ENCODE measurements around the gene NT5DC3. TPM values are rescaled to one million over a fixed set of nuclear protein-coding genes. Genes with fewer than 3 reads are reported as not detected.

Gene NT5DC3
- total and polyA plus RNA-seq, 2 experiments from 2014 or later = 2.8 to 6.3 TPM

GRCh38 chr12:103736572-103736971 is 104.5 kb downstream of the NT5DC3 start:
- Histone ChIP-seq H3K4me3 (no peak overlapping the region), H3K27me3 (no peaks in the 10 kb centered on the region), H3K9me2 (replicated peaks; ENCODE audit: insufficient read depth) (no peaks in the 10 kb centered on the region), H3K36me3 (replicated peaks; ENCODE audit: insufficient read depth, low read depth) (no peaks in the 10 kb centered on the region), H4K20me1 (ENCODE audit: insufficient read depth, poor library complexity, severe bottlenecking) (no peaks in the 10 kb centered on the region), H3K4me1 (ENCODE audit: insufficient read depth) (no peaks in the 10 kb centered on the region), H3K4me2 (no peak overlapping the region), H3K27ac (no peak overlapping the region), H2AFZ (no peak overlapping the region), H3K79me2 (no peaks in the 10 kb centered on the region), H3K9me3 (ENCODE audit: low read depth) (no peaks in the 10 kb centered on the region)
- TF ChIP-seq EZH2 (IDR thresholded peaks at IDR 0.05; ENCODE audit: borderline replicate concordance) = no peak
- TF ChIP-seq, protein P1, sequence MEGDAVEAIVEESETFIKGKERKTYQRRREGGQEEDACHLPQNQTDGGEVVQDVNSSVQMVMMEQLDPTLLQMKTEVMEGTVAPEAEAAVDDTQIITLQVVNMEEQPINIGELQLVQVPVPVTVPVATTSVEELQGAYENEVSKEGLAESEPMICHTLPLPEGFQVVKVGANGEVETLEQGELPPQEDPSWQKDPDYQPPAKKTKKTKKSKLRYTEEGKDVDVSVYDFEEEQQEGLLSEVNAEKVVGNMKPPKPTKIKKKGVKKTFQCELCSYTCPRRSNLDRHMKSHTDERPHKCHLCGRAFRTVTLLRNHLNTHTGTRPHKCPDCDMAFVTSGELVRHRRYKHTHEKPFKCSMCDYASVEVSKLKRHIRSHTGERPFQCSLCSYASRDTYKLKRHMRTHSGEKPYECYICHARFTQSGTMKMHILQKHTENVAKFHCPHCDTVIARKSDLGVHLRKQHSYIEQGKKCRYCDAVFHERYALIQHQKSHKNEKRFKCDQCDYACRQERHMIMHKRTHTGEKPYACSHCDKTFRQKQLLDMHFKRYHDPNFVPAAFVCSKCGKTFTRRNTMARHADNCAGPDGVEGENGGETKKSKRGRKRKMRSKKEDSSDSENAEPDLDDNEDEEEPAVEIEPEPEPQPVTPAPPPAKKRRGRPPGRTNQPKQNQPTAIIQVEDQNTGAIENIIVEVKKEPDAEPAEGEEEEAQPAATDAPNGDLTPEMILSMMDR (IDR thresholded peaks at IDR 0.05; ENCODE audit: poor library complexity) = no peak
- no peak for TF ChIP-seq EZH2phosphoT487 (IDR thresholded peaks at IDR 0.05; ENCODE audit: low read depth, severe bottlenecking, unreplicated experiment)
- no peak for DNase-seq (ENCODE audit: low spot score)
- 96% methylated on average over 1 of the region's 1 CpG for WGBS (ENCODE audit: low lambda C conversion rate, missing lambda C conversion rate)

- 89% methylated on average over 8 of the region's 8 CpGs for WGBS (ENCODE audit: low lambda C conversion rate, missing lambda C conversion rate)
- Histone ChIP-seq H3K9me3 (ENCODE audit: low read depth) (no peaks in the 10 kb centered on the region), H4K20me1 (ENCODE audit: insufficient read depth, poor library complexity, severe bottlenecking) (no peaks in the 10 kb centered on the region), H2AFZ (no peak overlapping the region), H3K36me3 (replicated peaks; ENCODE audit: insufficient read depth, low read depth) (no peaks in the 10 kb centered on the region), H3K79me2 (no peaks in the 10 kb centered on the region), H3K27ac (no peak overlapping the region), H3K4me3 (no peak overlapping the region), H3K27me3 (no peaks in the 10 kb centered on the region), H3K4me1 (ENCODE audit: insufficient read depth) (no peaks in the 10 kb centered on the region), H3K9me2 (replicated peaks; ENCODE audit: insufficient read depth) (no peaks in the 10 kb centered on the region), H3K4me2 (no peak overlapping the region)
- TF ChIP-seq EZH2 (IDR thresholded peaks at IDR 0.05; ENCODE audit: borderline replicate concordance) = no peak
- TF ChIP-seq, protein P1 (IDR thresholded peaks at IDR 0.05; ENCODE audit: poor library complexity) = no peak
- no peak for TF ChIP-seq EZH2phosphoT487 (IDR thresholded peaks at IDR 0.05; ENCODE audit: low read depth, severe bottlenecking, unreplicated experiment)
- DNase-seq (ENCODE audit: low spot score) = no peak
Measured at GRCh38 chr12:103735291-103735690, 105.7 kb downstream of the NT5DC3 start.

DNA sequence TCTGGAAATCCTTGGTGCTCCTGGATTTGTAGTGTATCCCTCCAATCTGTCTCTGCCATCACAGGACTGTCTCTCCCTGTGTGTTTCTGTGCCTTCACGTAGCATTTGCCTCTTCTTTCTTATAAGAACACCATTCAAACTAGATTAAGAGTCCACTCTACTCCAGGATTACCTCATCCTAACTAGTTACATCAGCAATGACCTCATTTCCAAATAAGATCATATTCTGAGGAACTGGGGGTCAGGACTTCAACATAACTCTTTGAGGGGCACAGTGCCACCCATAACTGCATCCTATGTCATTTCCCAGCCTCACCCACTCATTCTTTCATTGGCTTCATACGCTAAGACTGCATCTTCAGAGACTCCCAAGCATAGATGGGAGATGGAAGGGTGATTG is 106.2 kb downstream of the NT5DC3 start:
- no peaks in the 10 kb centered on the region for H3K4me1 ChIP-seq (ENCODE audit: insufficient read depth)
- no peak overlapping the region for H3K4me3 ChIP-seq
- WGBS (ENCODE audit: low lambda C conversion rate, missing lambda C conversion rate) = 77% methylated on average over 2 of the region's 2 CpGs

More for the DNA sequence above, 106.2 kb downstream of the NT5DC3 start:
- H2AFZ ChIP-seq = no peak overlapping the region
- no peak for DNase-seq (ENCODE audit: low spot score)
- no peaks in the 10 kb centered on the region for H4K20me1 ChIP-seq (ENCODE audit: insufficient read depth, poor library complexity, severe bottlenecking)
- no peaks in the 10 kb centered on the region for H3K79me2 ChIP-seq
- no peaks in the 10 kb centered on the region for H3K36me3 ChIP-seq (replicated peaks; ENCODE audit: insufficient read depth, low read depth)
- no peaks in the 10 kb centered on the region for H3K9me2 ChIP-seq (replicated peaks; ENCODE audit: insufficient read depth)
- no peaks in the 10 kb centered on the region for H3K9me3 ChIP-seq (ENCODE audit: low read depth)
- no peak overlapping the region for H3K27ac ChIP-seq
- H3K4me2 ChIP-seq = no peak overlapping the region
- H3K27me3 ChIP-seq = no peaks in the 10 kb centered on the region
- TF ChIP-seq EZH2 (IDR thresholded peaks at IDR 0.05; ENCODE audit: borderline replicate concordance) (no peak), EZH2phosphoT487 (IDR thresholded peaks at IDR 0.05; ENCODE audit: low read depth, severe bottlenecking, unreplicated experiment) (no peak)
- TF ChIP-seq, protein P1 (IDR thresholded peaks at IDR 0.05; ENCODE audit: poor library complexity) = no peak

All from hepatocyte (in vitro differentiated cells).